Thyroid gland (tissue), 4 donors: Measurements from ENCODE around the gene PAF1. TPM values are rescaled to one million over a fixed set of nuclear protein-coding genes. Genes with fewer than 3 reads are reported as not detected.

Experiments used
- DNase-seq, 2 donors: peaks; one replicate each; pipeline ENCODE4 v3.0.0-alpha.2; 2019
- H3K27ac ChIP-seq, 3 donors: fragments of 200-600 bp; sonication (generic); 1 replicate in 2 of 3; 2 replicates in 1 of 3; pipeline ENCODE4 v1.5.1; 2016 to 2019; ENCODE audit warnings: mild to moderate bottlenecking in 1 of 3, moderate library complexity in 1 of 3
- H3K27me3 ChIP-seq: fragments of 200-600 bp; sonication (generic); one replicate; pipeline ENCODE4 v1.5.1; 2019
- H3K36me3 ChIP-seq, 2 donors: fragments of 200-600 bp; sonication (generic); one replicate each; pipeline ENCODE4 v1.5.1; 2016 to 2019
- H3K4me1 ChIP-seq, 2 donors: fragments of 200-600 bp; sonication (generic); one replicate each; pipeline ENCODE4 v1.5.1; 2017 to 2019
- H3K4me3 ChIP-seq, 3 donors: fragments of 200-600 bp; sonication (generic); replicated peaks in 1 of 3; 1 replicate in 2 of 3; 2 replicates in 1 of 3; pipeline ENCODE4 v1.5.1; 2016; ENCODE audit warnings: mild to moderate bottlenecking in 1 of 3
- H3K9me3 ChIP-seq: fragments of 200-600 bp; sonication (generic); one replicate; pipeline ENCODE4 v1.5.1; 2017
- POLR2A ChIP-seq, 2 donors: fragments of 450-650 bp; IDR thresholded peaks; one replicate each; pipeline ENCODE4 v1.6.1; 2017; ENCODE audit warnings: antibody characterized with exemption in 2 of 2, mild to moderate bottlenecking in 2 of 2, moderate library complexity in 1 of 2
- WGBS, 2 donors: methylation state at CpG; one replicate each; pipeline ENCODE4 v1.1.5; 2017; 5-methylcytosine and 5-hydroxymethylcytosine counted together
- intact Hi-C: fragments of 100-400 bp; cut with DNase I; formaldehyde crosslinking; loops from one replicate; pipeline ENCODE4 v1.15.1; 2023
- total RNA-seq, 4 donors: library from RNA; depleted of rRNA; stranded (reverse); fragments of >200 nt; gene quantifications; one replicate each; pipeline ENCODE4 v1.2.3, GENCODE V29; 2016
- TF ChIP-seq, protein P1 (sequence below), 6 experiments: fragments of 200-600 bp in 3 of 6; fragments of 450-650 bp in 3 of 6; sonication (generic) in 3 of 6; IDR thresholded peaks; one replicate each; pipeline ENCODE4 v1.5.1; 2016 to 2019; ENCODE audit warnings: antibody characterized with exemption in 6 of 6, mild to moderate bottlenecking in 2 of 6, inconsistent platforms in 1 of 6, moderate library complexity in 1 of 6

The PAF1 gene
- total RNA-seq, 4 donors from 2014 or later: 38.8 to 60.3 (median 50.8) TPM

DNA sequence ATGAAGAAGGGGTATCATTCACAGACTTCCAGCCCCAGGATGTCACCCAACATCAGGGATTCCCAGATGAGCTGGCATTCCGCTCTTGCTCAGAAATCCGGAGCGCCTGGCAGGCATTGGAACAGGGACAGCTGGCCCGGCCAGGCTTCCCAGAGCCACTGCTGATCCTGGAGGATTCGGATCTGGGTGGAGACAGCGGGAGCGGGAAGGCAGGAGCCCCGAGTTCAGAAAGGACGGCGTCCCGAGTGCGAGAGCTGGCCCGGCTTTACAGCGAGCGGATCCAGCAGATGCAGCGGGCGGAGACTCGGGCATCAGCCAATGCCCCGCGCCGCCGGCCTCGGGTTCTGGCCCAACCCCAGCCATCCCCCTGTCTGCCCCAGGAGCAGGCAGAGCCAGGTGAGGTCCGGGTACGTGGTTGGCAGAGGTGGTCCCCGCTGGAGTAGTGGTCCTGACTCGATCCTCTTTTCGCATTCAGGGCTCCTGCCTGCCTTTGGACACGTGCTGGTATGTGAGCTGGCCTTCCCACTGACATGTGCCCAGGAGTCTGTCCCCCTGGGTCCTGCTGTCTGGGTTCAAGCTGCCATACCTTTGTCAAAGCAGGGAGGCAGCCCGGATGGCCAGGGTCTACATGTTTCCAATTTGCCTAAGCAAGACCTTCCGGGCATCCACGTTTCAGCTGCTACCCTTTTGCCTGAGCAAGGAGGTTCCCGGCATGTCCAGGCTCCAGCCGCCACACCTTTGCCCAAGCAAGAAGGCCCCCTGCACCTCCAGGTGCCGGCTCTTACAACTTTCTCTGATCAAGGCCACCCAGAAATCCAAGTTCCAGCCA, 32.6 kb upstream of the PAF1 start:
- Histone ChIP-seq H3K36me3 (peaks cover 5 to 7% of the 10 kb centered on the region in 2 donors), H3K4me1 (peaks cover 4 to 5% of the 10 kb centered on the region in 2 donors), H3K4me3 (no peak overlapping the region), H3K27me3 (no peaks in the 10 kb centered on the region), H3K27ac (no peak overlapping the region), H3K9me3 (no peaks in the 10 kb centered on the region)
- no peak for DNase-seq
- TF ChIP-seq POLR2A (IDR thresholded peaks at IDR 0.05): no peak
- TF ChIP-seq, protein P1, sequence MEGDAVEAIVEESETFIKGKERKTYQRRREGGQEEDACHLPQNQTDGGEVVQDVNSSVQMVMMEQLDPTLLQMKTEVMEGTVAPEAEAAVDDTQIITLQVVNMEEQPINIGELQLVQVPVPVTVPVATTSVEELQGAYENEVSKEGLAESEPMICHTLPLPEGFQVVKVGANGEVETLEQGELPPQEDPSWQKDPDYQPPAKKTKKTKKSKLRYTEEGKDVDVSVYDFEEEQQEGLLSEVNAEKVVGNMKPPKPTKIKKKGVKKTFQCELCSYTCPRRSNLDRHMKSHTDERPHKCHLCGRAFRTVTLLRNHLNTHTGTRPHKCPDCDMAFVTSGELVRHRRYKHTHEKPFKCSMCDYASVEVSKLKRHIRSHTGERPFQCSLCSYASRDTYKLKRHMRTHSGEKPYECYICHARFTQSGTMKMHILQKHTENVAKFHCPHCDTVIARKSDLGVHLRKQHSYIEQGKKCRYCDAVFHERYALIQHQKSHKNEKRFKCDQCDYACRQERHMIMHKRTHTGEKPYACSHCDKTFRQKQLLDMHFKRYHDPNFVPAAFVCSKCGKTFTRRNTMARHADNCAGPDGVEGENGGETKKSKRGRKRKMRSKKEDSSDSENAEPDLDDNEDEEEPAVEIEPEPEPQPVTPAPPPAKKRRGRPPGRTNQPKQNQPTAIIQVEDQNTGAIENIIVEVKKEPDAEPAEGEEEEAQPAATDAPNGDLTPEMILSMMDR (IDR thresholded peaks at IDR 0.05): no peak
- WGBS, 2 donors: 89 to 91% methylated on average over 27 of the region's 35 CpGs
- intact Hi-C loops: no loop called here

DNA sequence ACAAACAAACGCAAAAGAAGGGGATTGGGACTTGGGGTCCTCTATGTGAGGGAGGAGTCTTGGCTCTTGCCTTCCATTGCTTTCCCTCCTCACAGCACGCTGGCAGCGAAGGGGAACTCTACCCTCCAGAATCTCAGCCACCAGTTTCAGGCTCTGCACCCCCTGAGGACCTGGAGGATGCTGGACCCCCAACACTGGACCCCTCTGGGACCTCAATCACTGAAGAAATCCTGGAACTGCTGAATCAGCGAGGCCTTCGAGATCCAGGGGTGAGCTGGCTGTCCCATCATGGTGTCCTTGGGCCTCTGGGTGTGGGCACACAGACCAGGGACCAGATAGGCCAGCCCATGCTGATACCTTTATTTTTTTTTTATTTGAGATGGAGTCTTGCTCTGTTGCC, 31.1 kb upstream of the PAF1 start:
- no peak for DNase-seq
- H3K4me1 ChIP-seq: no peaks in the 10 kb centered on the region
- no peaks in the 10 kb centered on the region for H3K9me3 ChIP-seq
- WGBS, 2 donors: 88 to 93% methylated on average over 5 of the region's 5 CpGs
- H3K36me3 ChIP-seq: peaks cover 7 to 11% of the 10 kb centered on the region in 2 donors
- TF ChIP-seq, protein P1 (IDR thresholded peaks at IDR 0.05): no peak
- no peak for TF ChIP-seq POLR2A (IDR thresholded peaks at IDR 0.05)
- intact Hi-C loops: no loop called here
- H3K27ac ChIP-seq: no peak overlapping the region
- no peak overlapping the region for H3K4me3 ChIP-seq
- no peaks in the 10 kb centered on the region for H3K27me3 ChIP-seq

DNA sequence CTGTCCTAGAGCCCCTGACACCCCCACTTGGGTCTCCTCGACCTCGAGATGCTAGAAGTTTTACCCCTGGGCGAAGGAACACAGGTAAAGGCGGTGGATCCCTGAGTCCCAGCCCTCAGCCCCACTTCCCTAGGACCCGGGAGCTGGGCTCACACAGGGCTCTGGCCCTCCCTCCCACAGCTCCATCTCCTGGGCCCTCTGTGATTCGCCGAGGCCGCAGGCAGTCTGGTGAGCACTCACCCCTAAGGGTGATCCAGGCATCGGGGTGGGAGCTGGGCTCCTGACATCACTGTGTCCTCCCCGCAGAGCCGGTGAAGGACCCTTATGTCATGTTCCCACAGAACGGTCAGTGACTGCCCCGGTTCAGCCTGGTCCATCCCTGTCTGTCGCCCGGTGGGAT, 29.9 kb upstream of the PAF1 start:
- no peak for DNase-seq
- H3K27ac ChIP-seq: no peak overlapping the region
- no peaks in the 10 kb centered on the region for H3K9me3 ChIP-seq
- H3K36me3 ChIP-seq: peaks cover 7 to 11% of the 10 kb centered on the region in 2 donors
- no peak for TF ChIP-seq POLR2A (IDR thresholded peaks at IDR 0.05)
- TF ChIP-seq, protein P1 (IDR thresholded peaks at IDR 0.05): no peak
- no peak overlapping the region for H3K4me3 ChIP-seq
- 95 to 96% methylated on average over 10 to 15 of the region's 15 CpGs for WGBS, 2 donors
- no peaks in the 10 kb centered on the region for H3K27me3 ChIP-seq
- peaks cover 0 to 6% of the 10 kb centered on the region in 2 donors for H3K4me1 ChIP-seq
- intact Hi-C loops: no loop called here

DNA sequence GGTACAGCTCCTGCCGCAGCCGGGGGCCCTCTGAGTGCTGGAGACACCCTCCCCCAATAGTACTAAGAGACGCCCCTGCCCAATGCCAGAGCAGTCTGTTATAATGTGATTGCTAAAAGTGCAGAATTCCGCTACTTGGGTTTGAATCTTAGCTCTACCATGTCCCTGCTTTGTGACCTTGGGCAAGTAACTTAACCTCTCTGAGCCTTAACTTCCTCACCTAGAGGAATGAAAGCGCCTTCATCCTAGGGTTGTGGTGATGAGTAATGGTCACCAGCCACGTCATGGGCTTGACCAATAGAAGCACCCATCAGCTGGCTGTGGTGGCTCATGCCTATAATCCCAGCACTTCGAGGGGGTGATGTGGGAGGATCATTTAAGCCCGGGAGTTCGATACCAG, 28.1 kb upstream of the PAF1 start:
- TF ChIP-seq, protein P1 (IDR thresholded peaks at IDR 0.05): no peak
- TF ChIP-seq POLR2A (IDR thresholded peaks at IDR 0.05): no peak
- H3K9me3 ChIP-seq: no peaks in the 10 kb centered on the region
- peaks cover 6 to 7% of the 10 kb centered on the region in 2 donors for H3K36me3 ChIP-seq
- intact Hi-C loops: no loop called here
- DNase-seq: no peak
- no peak overlapping the region for H3K4me3 ChIP-seq
- WGBS, 2 donors: 87 to 90% methylated on average over 8 to 9 of the region's 9 CpGs
- no peak overlapping the region for H3K27ac ChIP-seq
- peaks cover 3 to 24% of the 10 kb centered on the region in 2 donors for H3K4me1 ChIP-seq
- H3K27me3 ChIP-seq: no peaks in the 10 kb centered on the region

DNA sequence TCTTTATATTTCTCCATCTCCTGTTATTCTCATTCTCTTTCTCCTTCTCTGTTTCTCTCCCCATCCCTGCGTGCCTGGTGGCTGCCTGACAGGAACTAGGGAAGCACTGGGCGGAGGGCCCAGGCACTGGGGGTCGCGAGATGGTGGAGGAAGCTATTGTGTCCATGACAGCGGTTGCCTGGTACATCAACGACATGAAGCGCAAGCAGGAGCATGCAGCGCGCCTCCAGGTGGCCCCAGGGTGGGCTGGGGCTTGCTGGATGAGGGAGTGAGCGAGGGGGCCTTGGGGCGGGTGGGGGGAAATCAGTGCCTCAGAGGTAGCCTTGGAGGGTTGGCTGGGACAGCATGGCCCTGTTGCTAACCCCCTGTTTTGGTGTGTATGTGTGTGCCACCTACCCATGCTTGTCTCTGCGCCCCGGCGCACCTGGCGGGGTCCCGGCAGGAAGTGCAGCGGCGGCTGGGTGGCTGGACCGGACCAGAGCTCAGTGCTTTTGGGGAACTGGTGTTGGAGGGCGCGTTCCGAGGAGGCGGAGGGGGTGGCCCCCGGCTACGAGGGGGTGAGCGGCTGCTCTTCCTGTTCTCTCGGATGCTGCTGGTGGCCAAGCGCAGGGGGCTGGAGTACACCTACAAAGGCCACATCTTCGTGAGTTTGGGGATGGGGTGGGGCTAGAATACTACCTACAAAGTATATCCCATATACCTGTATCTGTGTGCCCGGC, 26.7 kb upstream of the PAF1 start:
- 91 to 92% methylated on average over 19 to 30 of the region's 30 CpGs for WGBS, 2 donors
- intact Hi-C loops: no loop called here
- H3K36me3 ChIP-seq: peaks cover 6 to 7% of the 10 kb centered on the region in 2 donors
- peaks cover 9 to 26% of the 10 kb centered on the region in 2 donors for H3K4me1 ChIP-seq
- H3K27ac ChIP-seq: no peak overlapping the region
- TF ChIP-seq POLR2A (IDR thresholded peaks at IDR 0.05): no peak
- TF ChIP-seq, protein P1 (IDR thresholded peaks at IDR 0.05): no peak
- DNase-seq: no peak
- H3K27me3 ChIP-seq: no peaks in the 10 kb centered on the region
- H3K4me3 ChIP-seq: no peak overlapping the region
- H3K9me3 ChIP-seq: no peaks in the 10 kb centered on the region
